Activated naive CD8-positive, alpha-beta T cell (primary cell): ENCODE measurements around the gene AMTN.
"Not testable (repeated sequence)": the region's sequence is repeated elsewhere in the genome, so short reads cannot be mapped to it uniquely, and the experiment has no call there.

ENCODE experiments used
- H3K27ac Mint-ChIP-seq: one replicate; pipeline ENCODE4 v1.8.0; 2021; ENCODE audit warnings: mixed read lengths
- H3K27me3 Mint-ChIP-seq: one replicate; pipeline ENCODE4 v1.8.0; 2021; ENCODE audit warnings: mixed read lengths
- H3K36me3 Mint-ChIP-seq: one replicate; pipeline ENCODE4 v1.8.0; 2021; ENCODE audit warnings: mixed read lengths
- H3K4me1 Mint-ChIP-seq: one replicate; pipeline ENCODE4 v1.8.0; 2021; ENCODE audit warnings: low read depth, mixed read lengths
- H3K4me3 Mint-ChIP-seq: one replicate; pipeline ENCODE4 v1.8.0; 2021; ENCODE audit warnings: mild to moderate bottlenecking, mixed read lengths
- H3K9me3 Mint-ChIP-seq: one replicate; pipeline ENCODE4 v1.8.0; 2021; ENCODE audit warnings: low read depth, mixed read lengths

AMTN gene, protein sequence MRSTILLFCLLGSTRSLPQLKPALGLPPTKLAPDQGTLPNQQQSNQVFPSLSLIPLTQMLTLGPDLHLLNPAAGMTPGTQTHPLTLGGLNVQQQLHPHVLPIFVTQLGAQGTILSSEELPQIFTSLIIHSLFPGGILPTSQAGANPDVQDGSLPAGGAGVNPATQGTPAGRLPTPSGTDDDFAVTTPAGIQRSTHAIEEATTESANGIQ

DNA sequence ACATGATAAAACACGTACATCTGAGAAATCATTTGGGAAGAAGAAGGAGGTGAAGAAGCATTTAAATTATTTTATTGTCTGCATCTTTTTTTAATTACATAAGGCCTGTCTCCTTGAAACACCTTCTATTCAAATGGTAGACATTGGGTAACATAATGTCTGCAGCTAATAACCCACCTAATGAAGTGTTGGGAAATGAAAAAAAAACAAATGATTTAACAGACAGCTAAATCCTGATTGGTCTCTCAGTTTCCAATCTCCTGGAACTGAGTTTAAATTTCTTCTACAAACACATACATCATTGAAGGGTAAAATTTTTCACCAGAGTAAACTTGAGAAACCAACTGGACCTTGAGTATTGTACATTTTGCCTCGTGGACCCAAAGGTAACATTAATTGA is at the start of gene AMTN:
AMTN (plus strand) TSS at position 301 of the 400 bp plus-strand sequence. CDS start 209 bp downstream, outside the sequence.
- H3K36me3 Mint-ChIP-seq = no peaks in the 10 kb centered on the region
- H3K9me3 Mint-ChIP-seq = no peaks in the 10 kb centered on the region
- peaks cover 7% of the 10 kb centered on the region for H3K27me3 Mint-ChIP-seq
- no peaks in the 10 kb centered on the region for H3K4me1 Mint-ChIP-seq
- H3K4me3 Mint-ChIP-seq = no peak within 1 kb of the TSS
- H3K27ac Mint-ChIP-seq = no peak within 1 kb of the TSS

DNA sequence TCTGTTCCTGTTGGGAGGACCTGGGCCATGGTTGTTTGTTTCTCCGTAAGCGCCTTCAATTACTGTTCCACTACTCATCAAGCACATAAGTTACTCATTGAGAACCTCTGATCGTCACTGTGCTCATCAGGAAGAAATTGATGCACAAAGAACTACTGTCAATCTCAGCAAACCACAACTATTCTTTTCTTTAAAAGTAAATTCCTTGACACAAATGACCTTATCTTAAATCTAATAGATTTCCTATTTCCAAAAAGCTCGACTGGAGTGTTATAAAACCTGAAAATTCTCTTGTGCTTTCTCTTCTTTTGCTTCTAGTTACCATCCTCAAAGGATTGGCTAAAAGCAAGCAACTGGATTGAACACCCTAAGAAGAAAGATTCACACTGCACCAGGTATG is 46.5 kb upstream of the AMTN start, which contains the start of gene MUC7:
MUC7 (plus strand) TSS at position 301 of the 400 bp plus-strand sequence. CDS start 1,825 bp downstream, outside the sequence.
- Mint-ChIP-seq H3K4me3 (no peak within 1 kb of the TSS), H3K4me1 (no peaks in the 10 kb centered on the region), H3K27ac (no peak within 1 kb of the TSS), H3K9me3 (peaks cover 10% of the 10 kb centered on the region), H3K27me3 (no peaks in the 10 kb centered on the region), H3K36me3 (no peaks in the 10 kb centered on the region)

DNA sequence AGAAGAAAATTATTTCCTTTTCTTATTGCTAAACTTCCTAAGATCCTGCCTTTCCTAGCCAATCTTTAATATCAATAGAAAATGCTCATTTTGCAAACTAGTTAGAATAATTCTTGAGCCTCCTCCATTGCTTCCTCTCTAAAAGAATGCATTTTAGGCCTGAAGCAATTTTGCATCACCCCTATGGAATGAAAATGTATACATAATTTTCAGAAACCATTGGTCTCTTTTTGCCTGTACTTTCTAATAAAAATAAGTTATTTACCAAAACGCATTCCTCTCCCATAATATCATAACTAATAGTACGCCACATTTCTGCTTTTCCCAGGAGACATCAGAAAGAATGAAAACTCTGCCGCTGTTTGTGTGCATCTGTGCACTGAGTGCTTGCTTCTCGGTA is 44.7 kb upstream of the AMTN start:
- no peaks in the 10 kb centered on the region for H3K4me1 Mint-ChIP-seq
- peaks cover 2% of the 10 kb centered on the region for H3K27me3 Mint-ChIP-seq
- no peaks in the 10 kb centered on the region for H3K9me3 Mint-ChIP-seq
- no peak overlapping the region for H3K27ac Mint-ChIP-seq
- no peaks in the 10 kb centered on the region for H3K36me3 Mint-ChIP-seq
- H3K4me3 Mint-ChIP-seq = no peak overlapping the region

DNA sequence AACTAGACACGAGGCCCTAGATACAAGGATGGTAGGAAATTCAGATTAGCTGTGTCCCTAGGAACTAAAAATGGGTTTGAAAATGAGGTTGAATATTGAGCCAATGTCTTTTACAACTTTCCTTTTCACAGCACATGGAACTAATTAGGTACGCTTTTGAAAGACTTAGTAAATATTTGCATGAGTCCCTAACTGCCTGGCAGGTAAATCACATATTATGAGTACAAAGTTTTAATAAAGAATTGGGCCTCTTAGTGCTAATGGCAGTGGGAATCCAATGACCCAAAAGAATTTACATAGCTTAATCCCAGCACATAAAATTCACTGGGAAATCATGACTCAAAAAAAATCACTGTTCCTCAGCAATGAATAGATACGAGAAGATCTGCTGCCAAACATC is 29.6 kb upstream of the AMTN start:
- no peak overlapping the region for H3K4me3 Mint-ChIP-seq
- H3K4me1 Mint-ChIP-seq = no peaks in the 10 kb centered on the region
- no peak overlapping the region for H3K27ac Mint-ChIP-seq
- H3K27me3 Mint-ChIP-seq = peaks cover 4% of the 10 kb centered on the region
- H3K36me3 Mint-ChIP-seq = no peaks in the 10 kb centered on the region
- H3K9me3 Mint-ChIP-seq = no peaks in the 10 kb centered on the region

DNA sequence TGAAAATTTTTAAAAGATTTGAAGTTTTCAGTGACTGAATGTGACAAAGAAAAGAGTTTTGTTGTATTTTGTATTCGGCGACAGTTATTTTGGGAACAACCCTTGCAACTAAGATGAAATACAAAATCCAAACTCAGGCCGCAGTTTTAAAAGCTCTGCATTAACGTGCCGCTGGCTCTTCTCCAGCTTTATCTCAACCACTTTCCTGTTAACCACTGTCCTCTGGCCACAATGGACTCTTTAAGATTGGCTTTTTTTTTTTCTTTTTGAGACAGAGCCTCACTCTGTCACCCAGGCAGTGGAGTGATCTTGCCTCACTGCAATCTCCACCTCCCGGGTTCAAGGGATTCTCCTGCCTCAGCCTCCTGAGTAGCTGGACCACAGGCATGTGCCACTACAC is 22.1 kb upstream of the AMTN start:
- no peaks in the 10 kb centered on the region for H3K36me3 Mint-ChIP-seq
- no peaks in the 10 kb centered on the region for H3K9me3 Mint-ChIP-seq
- no peak overlapping the region for H3K27ac Mint-ChIP-seq
- H3K27me3 Mint-ChIP-seq = peaks cover 3% of the 10 kb centered on the region
- H3K4me1 Mint-ChIP-seq = no peaks in the 10 kb centered on the region
- H3K4me3 Mint-ChIP-seq = no peak overlapping the region

DNA sequence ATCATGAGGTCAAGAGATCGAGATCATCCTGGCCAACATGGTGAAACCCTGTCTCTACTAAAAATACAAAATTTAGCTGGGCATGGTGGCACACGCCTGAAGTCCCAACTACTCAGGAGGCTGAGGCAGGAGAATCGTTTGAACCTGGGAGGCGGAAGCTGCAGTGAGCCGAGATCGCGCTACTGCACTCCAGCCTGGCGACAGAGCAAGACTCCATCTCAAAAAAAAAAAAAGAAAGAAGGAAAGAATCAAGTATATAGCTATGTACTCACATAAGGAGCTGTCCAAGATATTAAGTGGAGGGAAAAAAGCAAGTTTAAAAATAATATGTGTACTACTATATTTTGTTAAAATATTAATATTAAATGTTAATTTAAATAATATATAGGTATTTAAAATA is 16.5 kb upstream of the AMTN start:
- not testable (repeated sequence) for H3K27me3 Mint-ChIP-seq, H3K36me3 Mint-ChIP-seq, H3K4me1 Mint-ChIP-seq, H3K27ac Mint-ChIP-seq, H3K9me3 Mint-ChIP-seq, H3K4me3 Mint-ChIP-seq

DNA sequence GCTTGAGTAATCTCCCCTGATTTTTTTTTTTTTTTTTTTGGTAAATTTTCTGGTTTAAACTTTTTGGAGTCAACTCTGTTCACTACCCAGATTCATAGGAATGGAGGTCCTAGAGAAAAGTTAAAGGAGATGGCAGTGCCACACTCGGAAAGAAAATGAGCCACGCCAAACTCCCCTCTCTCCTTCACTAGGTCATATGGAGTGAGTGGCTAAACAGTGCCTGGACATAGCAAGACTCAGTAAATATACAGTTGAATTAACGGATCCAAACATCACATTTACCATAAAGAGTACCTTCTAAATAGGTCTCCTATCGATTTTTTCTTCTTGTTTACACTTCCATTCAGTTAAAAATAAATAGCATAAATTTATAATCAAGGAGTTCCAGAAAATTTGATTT is 13.6 kb upstream of the AMTN start:
- no peak overlapping the region for H3K27ac Mint-ChIP-seq
- no peaks in the 10 kb centered on the region for H3K9me3 Mint-ChIP-seq
- no peaks in the 10 kb centered on the region for H3K36me3 Mint-ChIP-seq
- no peaks in the 10 kb centered on the region for H3K27me3 Mint-ChIP-seq
- no peak overlapping the region for H3K4me3 Mint-ChIP-seq
- H3K4me1 Mint-ChIP-seq = no peaks in the 10 kb centered on the region

DNA sequence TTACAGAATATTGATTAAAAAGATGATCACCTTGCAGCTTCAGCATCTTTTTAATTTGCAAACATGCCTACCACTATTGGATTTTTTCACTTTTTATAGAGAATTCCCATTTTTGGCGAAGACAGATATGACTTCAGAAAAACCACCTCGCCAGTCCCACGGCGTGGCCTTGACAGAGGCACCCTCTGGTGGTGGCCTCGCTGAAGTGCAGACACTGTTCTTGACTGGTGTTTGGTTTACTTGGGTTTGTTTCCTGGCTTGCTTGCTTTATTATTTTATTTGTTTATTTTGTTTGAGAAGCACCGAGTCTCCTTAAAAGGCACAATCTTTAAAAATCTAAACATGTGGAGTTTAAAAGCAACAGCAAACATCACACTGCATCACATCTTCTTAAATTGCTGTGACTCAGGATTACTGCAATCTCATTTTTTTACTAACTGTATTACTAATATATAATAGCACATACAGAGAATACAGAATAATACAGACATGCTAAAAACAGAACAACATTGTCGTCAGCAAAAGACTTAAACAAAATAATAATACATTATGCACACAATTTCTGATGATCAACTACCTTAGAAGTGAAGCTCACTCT is 13.1 kb upstream of the AMTN start:
- Mint-ChIP-seq H3K36me3 (no peaks in the 10 kb centered on the region), H3K9me3 (no peaks in the 10 kb centered on the region), H3K27me3 (no peaks in the 10 kb centered on the region), H3K27ac (no peak overlapping the region), H3K4me1 (no peaks in the 10 kb centered on the region), H3K4me3 (no peak overlapping the region)

DNA sequence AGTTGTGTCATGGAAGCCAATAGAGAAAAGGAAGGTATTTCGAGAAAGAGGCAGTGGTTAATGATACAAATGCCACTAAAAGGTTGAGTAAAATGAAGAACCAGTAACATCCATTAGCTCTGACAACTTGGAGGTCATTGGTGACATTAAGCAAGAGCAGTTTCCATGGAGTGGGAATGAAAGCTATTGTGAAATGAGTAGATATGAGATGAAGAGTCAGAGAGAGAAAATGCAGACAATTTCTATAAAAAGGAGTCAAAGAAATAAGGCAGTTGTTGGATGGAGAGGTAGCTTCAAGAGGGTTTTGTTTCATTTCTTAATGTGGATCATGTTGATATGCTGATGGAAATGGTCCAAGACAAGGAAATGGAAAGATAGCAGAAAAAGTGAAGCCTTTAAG is 9.6 kb upstream of the AMTN start:
- no peaks in the 10 kb centered on the region for H3K4me1 Mint-ChIP-seq
- no peaks in the 10 kb centered on the region for H3K9me3 Mint-ChIP-seq
- no peak overlapping the region for H3K27ac Mint-ChIP-seq
- H3K36me3 Mint-ChIP-seq = no peaks in the 10 kb centered on the region
- no peak overlapping the region for H3K4me3 Mint-ChIP-seq
- H3K27me3 Mint-ChIP-seq = peaks cover 8% of the 10 kb centered on the region

DNA sequence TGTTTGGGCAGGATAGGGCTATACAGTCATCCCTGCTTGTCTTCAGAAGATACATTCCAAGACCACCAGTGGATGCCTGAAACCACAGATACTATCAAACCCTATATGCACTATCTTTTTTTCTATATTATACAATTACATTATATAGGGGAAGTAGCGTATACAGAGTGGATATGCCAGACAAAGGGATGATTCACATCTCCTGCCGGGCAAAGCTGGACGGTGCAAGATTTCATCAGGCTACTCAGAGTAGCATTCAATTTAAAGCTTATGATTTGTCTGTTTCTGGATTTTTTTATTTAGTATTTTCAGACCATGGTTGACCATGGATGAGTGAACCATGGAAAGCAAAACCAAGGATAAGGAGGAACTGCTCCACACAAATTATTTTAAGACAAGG is 7.0 kb upstream of the AMTN start:
- H3K9me3 Mint-ChIP-seq = no peaks in the 10 kb centered on the region
- no peak overlapping the region for H3K27ac Mint-ChIP-seq

DNA sequence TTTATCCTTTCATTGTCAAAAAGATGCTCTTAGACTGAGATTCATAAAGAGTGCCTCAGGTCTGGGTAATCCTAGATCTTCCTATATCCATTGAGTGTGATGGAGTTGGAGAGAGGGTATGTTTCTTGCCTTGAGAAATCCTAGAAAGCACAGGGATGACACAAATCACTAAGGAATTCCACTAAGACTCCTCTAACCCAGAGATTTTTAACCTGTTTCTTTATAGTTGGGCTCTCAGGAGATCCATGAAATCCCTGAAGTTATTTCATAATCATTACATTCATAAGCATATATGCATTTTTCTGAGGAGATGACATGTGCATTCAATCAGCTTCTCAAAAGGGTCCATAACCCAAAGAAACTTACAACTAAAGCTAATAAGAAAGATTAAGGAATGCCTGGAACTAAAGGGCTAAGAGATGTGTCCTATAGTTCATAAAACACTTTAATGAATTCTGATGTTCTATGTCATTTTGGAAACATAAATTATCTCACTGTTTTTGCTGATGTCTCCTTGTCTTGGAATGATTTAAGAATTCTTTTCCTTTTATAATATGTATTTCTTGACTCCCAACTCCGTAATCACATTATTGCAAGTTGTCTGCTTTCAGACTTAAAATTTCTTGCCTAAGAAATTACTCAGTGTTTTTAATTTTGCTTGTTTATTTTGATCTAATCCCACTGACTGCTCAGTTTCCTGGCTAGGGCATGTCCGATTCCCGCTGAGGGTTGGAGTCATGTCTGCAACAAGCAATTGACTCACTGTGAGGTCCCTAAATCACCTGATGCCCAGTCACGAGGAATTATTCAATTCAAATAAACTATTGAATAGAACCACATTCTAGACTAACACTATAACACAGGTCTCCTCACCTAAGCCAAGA is 2.8 kb upstream of the AMTN start:
- Mint-ChIP-seq H3K4me1 (no peaks in the 10 kb centered on the region), H3K4me3 (no peak overlapping the region), H3K27me3 (peaks cover 10% of the 10 kb centered on the region), H3K36me3 (no peaks in the 10 kb centered on the region), H3K27ac (no peak overlapping the region), H3K9me3 (no peaks in the 10 kb centered on the region)

More for the DNA sequence above, 7.0 kb upstream of the AMTN start:
- H3K27me3 Mint-ChIP-seq = peaks cover 8% of the 10 kb centered on the region
- no peaks in the 10 kb centered on the region for H3K36me3 Mint-ChIP-seq
- H3K4me1 Mint-ChIP-seq = no peaks in the 10 kb centered on the region
- no peak overlapping the region for H3K4me3 Mint-ChIP-seq

DNA sequence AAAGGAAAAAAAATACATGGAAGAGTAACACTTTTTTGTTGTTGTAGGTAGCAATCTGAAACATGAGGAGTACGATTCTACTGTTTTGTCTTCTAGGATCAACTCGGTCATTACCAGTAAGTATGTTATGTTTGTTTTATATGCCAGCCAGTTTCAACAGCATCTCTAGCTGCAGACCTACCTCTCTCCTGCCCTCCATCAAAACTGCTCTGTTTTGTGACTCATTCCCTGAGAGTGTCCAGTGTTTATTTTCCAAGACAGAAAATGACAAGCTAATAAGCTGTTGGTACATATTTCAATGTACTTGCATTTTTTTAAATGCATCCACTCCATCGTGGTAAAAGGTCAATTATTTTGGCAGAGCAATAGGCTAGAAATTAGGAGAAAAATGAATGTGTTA is 347 bp downstream of the AMTN start:
- H3K27ac Mint-ChIP-seq = no peak overlapping the region
- no peak overlapping the region for H3K4me3 Mint-ChIP-seq
- H3K36me3 Mint-ChIP-seq = no peaks in the 10 kb centered on the region
- peaks cover 2% of the 10 kb centered on the region for H3K27me3 Mint-ChIP-seq
- no peaks in the 10 kb centered on the region for H3K4me1 Mint-ChIP-seq
- no peaks in the 10 kb centered on the region for H3K9me3 Mint-ChIP-seq

DNA sequence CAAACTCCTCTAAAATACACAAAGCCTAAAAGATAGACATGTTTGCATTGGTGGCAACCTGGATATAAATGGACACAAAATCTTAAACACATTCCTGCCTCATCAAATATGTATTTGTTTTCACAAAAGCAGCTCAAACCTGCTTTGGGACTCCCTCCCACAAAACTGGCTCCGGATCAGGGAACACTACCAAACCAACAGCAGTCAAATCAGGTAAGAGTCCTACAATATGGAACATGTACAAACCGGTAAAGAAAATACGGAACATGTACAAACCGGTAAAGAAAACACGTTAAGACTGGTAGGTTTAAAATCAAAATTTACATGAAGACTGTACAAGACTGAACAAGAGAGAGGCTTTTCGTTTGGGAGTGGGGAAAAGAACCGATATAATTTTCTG is 4.3 kb downstream of the AMTN start:
- no peak overlapping the region for H3K4me3 Mint-ChIP-seq
- no peaks in the 10 kb centered on the region for H3K27me3 Mint-ChIP-seq
- H3K9me3 Mint-ChIP-seq = no peaks in the 10 kb centered on the region
- H3K36me3 Mint-ChIP-seq = no peaks in the 10 kb centered on the region
- H3K4me1 Mint-ChIP-seq = no peaks in the 10 kb centered on the region
- no peak overlapping the region for H3K27ac Mint-ChIP-seq

DNA sequence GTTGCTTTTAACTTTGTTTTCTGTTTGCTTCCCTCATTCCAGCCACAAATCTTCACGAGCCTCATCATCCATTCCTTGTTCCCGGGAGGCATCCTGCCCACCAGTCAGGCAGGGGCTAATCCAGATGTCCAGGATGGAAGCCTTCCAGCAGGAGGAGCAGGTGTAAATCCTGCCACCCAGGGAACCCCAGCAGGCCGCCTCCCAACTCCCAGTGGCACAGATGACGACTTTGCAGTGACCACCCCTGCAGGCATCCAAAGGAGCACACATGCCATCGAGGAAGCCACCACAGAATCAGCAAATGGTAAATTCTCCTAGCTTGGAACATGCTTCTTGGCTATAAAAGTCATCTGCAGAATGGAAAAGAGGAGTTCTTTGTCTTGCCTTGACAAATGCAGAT is 12.6 kb downstream of the AMTN start:
- Mint-ChIP-seq H3K4me1 (no peaks in the 10 kb centered on the region), H3K4me3 (no peak overlapping the region), H3K9me3 (no peaks in the 10 kb centered on the region), H3K27ac (no peak overlapping the region), H3K27me3 (peaks cover 9% of the 10 kb centered on the region), H3K36me3 (no peaks in the 10 kb centered on the region)

DNA sequence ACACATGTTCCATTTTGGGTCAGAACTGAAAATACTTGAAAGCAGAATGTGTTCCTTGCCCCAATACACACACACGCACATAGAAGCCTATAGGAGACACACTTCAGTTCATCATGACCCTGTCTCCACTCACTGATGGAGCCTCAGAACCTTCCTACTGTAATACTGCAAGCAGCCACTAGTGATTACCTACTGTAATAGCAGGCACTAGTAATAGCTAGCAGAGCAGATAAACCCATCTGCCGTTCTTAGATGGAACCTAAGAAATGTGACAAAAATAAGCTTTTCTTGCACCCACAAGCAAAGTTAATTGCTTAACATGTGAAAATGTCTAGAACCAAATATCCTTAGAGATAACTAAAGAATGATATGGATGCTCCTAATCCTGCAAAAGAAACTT is 13.6 kb downstream of the AMTN start:
- Mint-ChIP-seq H3K36me3 (no peaks in the 10 kb centered on the region), H3K9me3 (no peaks in the 10 kb centered on the region), H3K4me1 (no peaks in the 10 kb centered on the region), H3K27me3 (peaks cover 9% of the 10 kb centered on the region), H3K27ac (no peak overlapping the region), H3K4me3 (no peak overlapping the region)
